IPS-15b (cell line): ENCODE results near the gene PTPRCAP.
"Not testable (repeated sequence)": the region's sequence is repeated elsewhere in the genome, so short reads cannot be mapped to it uniquely, and the experiment has no call there.

Experiments
- H3K27me3 ChIP-seq: one replicate; pipeline ENCODE4 v1.6.1; 2013; ENCODE audit warnings: low read length; ENCODE audit not compliant: control insufficient read depth, insufficient read depth
- H3K36me3 ChIP-seq: one replicate; pipeline ENCODE4 v1.6.1; 2013; ENCODE audit warnings: low read length; ENCODE audit not compliant: control insufficient read depth, insufficient read depth
- H3K4me1 ChIP-seq: one replicate; pipeline ENCODE4 v1.6.1; 2013; ENCODE audit warnings: mild to moderate bottlenecking, low read length; ENCODE audit not compliant: control insufficient read depth, insufficient read depth
- H3K4me3 ChIP-seq: one replicate; pipeline ENCODE4 v1.5.1; 2013; ENCODE audit warnings: low read depth, low read length
- H3K9ac ChIP-seq: one replicate; pipeline ENCODE4 v1.6.1; 2013; ENCODE audit warnings: low read depth, mild to moderate bottlenecking, low read length
- H3K9me3 ChIP-seq: one replicate; pipeline ENCODE4 v1.6.1; 2013; ENCODE audit warnings: mild to moderate bottlenecking, low read length; ENCODE audit not compliant: control insufficient read depth, insufficient read depth

PTPRCAP gene

DNA sequence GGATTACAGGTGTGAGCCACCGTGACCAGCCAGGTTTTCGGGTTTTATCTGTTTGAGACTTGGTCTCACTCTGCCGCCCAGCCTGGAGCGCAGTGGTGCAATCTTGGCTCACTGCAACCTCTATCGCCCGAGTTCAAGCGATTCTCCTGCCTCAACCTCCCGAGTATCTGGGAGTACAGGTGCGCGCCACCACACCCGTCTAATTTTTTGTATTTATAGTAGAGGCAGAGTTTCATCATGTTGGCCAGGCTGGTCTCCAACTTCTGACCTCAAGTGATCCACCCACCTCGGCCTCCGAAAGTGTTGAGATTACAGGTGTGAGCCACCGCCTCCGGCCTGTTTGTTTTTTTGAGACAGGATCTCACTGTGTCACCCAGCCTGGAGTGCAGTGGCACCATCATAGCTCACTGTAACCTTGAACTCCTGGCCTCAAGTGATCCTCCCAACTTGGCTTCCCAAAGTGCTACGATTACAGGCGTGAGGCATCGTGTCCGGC is 10.1 kb downstream of the PTPRCAP start:
- not testable (repeated sequence) for H3K4me1 ChIP-seq, H3K9me3 ChIP-seq, H3K9ac ChIP-seq, H3K36me3 ChIP-seq, H3K27me3 ChIP-seq
- peak overlapping the region; percentile 99 for H3K4me3 ChIP-seq

- H3K9me3 ChIP-seq = no peaks in the 10 kb centered on the region
- H3K36me3 ChIP-seq = no peaks in the 10 kb centered on the region
- H3K9ac ChIP-seq = no peak overlapping the region
- H3K4me3 ChIP-seq = no peak overlapping the region
- peaks cover 4% of the 10 kb centered on the region for H3K27me3 ChIP-seq
- H3K4me1 ChIP-seq = no peaks in the 10 kb centered on the region
These were observed 13.4 kb downstream of the PTPRCAP start for GRCh38 chr11:67423891-67424613.

DNA sequence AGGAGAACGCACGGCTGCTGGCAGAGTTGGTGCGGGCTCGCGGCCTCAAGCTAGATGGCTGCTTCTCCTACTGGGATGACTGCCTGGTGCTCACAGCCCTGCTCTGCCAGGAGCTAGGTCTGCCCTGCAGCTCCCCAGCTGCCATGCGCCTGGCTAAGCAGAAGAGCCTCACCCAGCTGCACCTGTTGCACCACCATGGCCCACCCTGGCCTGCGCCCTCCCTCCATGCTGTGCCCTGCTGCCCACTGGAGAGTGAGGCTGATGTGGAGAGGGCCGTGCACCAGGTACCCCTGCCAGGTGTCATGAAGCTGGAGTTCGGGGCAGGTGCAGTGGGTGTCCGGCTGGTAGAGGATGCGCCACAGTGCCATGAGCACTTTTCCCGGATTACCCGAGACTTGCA is 14.0 kb downstream of the PTPRCAP start:
- Histone ChIP-seq H3K9ac (no peak overlapping the region), H3K9me3 (no peaks in the 10 kb centered on the region), H3K4me1 (no peaks in the 10 kb centered on the region), H3K27me3 (peaks cover 4% of the 10 kb centered on the region), H3K36me3 (no peaks in the 10 kb centered on the region), H3K4me3 (no peak overlapping the region)

- Histone ChIP-seq H3K9me3 (no peaks in the 10 kb centered on the region), H3K9ac (no peak overlapping the region), H3K4me1 (no peaks in the 10 kb centered on the region), H3K36me3 (no peaks in the 10 kb centered on the region), H3K27me3 (peaks cover 4% of the 10 kb centered on the region), H3K4me3 (no peak overlapping the region)
These were observed 14.6 kb downstream of the PTPRCAP start for GRCh38 chr11:67422891-67423290.

DNA sequence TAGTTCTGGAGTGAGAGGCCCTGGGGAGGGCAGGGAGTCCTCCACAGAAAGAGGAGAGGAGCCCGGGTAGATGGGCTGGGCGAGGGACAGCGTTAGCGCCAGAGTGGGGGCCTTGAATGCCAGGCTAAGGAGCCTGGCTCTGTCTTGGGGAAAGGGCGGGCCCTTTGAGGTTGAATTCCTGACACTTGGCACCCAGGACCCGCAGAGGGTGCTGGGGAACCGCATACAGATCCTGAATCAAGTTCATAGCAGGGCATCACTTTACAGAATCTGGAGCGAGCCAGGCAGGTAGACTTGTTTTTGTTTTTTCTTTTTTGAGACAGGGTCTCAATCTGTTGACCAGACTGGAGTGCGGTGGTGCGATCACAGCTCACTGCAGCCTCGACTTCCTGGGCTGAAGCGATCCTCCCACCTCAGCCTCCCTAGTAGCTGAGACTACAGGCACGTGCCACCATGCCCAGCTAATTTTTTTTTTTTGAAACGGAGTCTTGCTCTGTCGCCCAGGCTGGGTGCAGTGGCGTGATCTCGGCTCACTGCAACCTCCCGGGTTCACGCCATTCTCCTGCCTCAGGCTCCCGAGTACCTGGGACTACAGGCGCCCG is 16.0 kb downstream of the PTPRCAP start:
- H3K9ac ChIP-seq = no peak overlapping the region
- H3K9me3 ChIP-seq = no peaks in the 10 kb centered on the region
- peak overlapping the region; percentile 13 for H3K4me3 ChIP-seq
- H3K4me1 ChIP-seq = no peaks in the 10 kb centered on the region
- peaks cover 4% of the 10 kb centered on the region for H3K27me3 ChIP-seq
- no peaks in the 10 kb centered on the region for H3K36me3 ChIP-seq

GRCh38 chr11:67420646-67421429 is 16.6 kb downstream of the PTPRCAP start:
- no peaks in the 10 kb centered on the region for H3K9me3 ChIP-seq
- H3K36me3 ChIP-seq = no peaks in the 10 kb centered on the region
- peak overlapping the region; percentile 50 for H3K4me3 ChIP-seq
- H3K4me1 ChIP-seq = peaks cover 4% of the 10 kb centered on the region
- H3K27me3 ChIP-seq = peaks cover 4% of the 10 kb centered on the region
- H3K9ac ChIP-seq = no peak overlapping the region

- Histone ChIP-seq H3K36me3 (no peaks in the 10 kb centered on the region), H3K27me3 (peaks cover 4% of the 10 kb centered on the region), H3K4me3 (peak overlapping the region; percentile 50), H3K9ac (no peak overlapping the region), H3K4me1 (peaks cover 4% of the 10 kb centered on the region), H3K9me3 (no peaks in the 10 kb centered on the region)
These were observed 17.3 kb downstream of the PTPRCAP start for GRCh38 chr11:67420147-67420645.

DNA sequence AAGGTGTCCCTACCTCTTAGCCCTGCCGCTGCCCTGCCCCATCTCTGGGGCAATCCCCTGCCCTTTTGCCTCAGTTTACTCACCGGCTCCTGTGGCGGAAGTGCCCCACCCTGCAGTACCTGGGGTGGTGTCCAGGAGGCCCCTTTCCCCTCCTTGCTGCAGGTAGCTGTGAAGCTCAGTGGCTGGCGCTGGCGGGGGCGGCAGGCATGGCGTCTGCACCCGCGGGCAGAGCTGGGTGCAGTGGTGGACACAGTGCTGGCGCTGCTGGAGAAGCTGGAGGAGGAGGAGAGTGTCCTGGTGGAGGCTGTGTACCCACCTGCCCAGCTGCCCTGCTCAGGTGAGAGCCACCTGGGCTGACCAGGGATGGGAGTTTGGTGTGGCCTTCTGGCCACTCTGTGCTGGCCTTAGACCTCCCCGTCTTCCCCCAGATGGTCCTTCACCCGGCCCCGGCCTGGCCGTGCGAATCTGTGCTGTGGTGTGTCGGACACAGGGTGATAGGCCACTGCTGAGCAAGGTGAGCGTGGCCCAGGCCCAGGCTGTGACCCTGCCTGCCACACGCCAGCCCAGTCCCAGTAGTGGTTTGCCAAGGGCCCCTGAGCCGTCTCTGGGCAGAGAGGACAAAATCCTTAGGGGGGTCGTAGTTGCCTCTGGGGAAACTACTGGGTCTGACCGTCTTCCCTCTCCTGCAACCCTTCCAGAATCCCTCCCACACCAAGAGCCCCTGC is 18.0 kb downstream of the PTPRCAP start:
- Histone ChIP-seq H3K9me3 (no peaks in the 10 kb centered on the region), H3K36me3 (no peaks in the 10 kb centered on the region), H3K4me1 (peaks cover 4% of the 10 kb centered on the region), H3K27me3 (peaks cover 4% of the 10 kb centered on the region), H3K4me3 (no peak overlapping the region), H3K9ac (no peak overlapping the region)

- no peak overlapping the region for H3K4me3 ChIP-seq
- H3K4me1 ChIP-seq = peaks cover 4% of the 10 kb centered on the region
- H3K36me3 ChIP-seq = no peaks in the 10 kb centered on the region
- H3K9ac ChIP-seq = no peak overlapping the region
- no peaks in the 10 kb centered on the region for H3K9me3 ChIP-seq
- H3K27me3 ChIP-seq = peaks cover 4% of the 10 kb centered on the region
These were observed 18.8 kb downstream of the PTPRCAP start for GRCh38 chr11:67418476-67419281.

DNA sequence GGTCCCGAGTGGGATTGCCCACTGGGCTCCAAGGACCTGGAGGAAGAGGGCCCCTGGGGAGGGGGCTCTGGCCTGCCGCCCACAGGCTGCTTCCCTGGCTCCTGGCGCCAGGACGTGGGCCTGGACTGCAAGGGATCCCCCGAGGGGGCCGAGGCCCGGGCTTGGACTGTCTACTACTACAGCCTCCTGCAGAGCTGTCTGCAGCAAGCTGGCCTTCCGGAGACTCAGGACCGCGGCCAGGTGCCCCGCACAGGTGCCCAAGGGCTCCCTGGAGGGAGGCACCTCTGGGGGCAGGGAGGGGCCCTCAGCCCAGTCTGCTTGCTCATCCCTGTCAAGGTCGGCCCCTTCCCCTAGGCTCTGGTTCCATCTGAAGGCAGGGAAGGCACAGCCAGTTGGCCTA is 20.1 kb downstream of the PTPRCAP start:
- Histone ChIP-seq H3K4me3 (no peak overlapping the region), H3K9ac (no peak overlapping the region), H3K36me3 (no peaks in the 10 kb centered on the region), H3K27me3 (peaks cover 7% of the 10 kb centered on the region), H3K4me1 (peaks cover 4% of the 10 kb centered on the region), H3K9me3 (no peaks in the 10 kb centered on the region)
